CD4-positive, alpha-beta memory T cell (primary cell): Measurements from ENCODE around the gene C10orf120. TPM values are rescaled to one million over a fixed set of nuclear protein-coding genes. Genes with fewer than 3 reads are reported as not detected.

Experiments
- CTCF ChIA-PET: fragments of 350-600 bp; sonication (Branson Sonifier 250); formaldehyde crosslinking; loops from one replicate; lab custom pipeline; 2021; ENCODE audit warnings: inconsistent platforms; ENCODE audit not compliant: partially characterized antibody; lab: Charles Lee
- POLR2A ChIA-PET: fragments of 350-600 bp; sonication (Branson Sonifier 250); formaldehyde crosslinking; loops from one replicate; lab custom pipeline; 2021; ENCODE audit not compliant: partially characterized antibody; lab: Charles Lee
- DNase-seq, 5 donors: peaks; one replicate each; pipeline versions ENCODE4 v3.0.0 to v3.0.0-alpha.2; 2020 to 2022; ENCODE audit warnings: mixed read lengths in 1 of 5
- H3K27ac ChIP-seq: one replicate; pipeline ENCODE4 v1.7.0; 2013; ENCODE audit warnings: low read depth, low read length
- H3K27me3 ChIP-seq: 2 replicates; pipeline ENCODE4 v1.7.0; 2013; ENCODE audit warnings: mild to moderate bottlenecking, low read length, moderate library complexity; ENCODE audit not compliant: insufficient read depth
- H3K36me3 ChIP-seq: 2 replicates; pipeline ENCODE4 v1.7.0; 2013; ENCODE audit warnings: mild to moderate bottlenecking, low read length, moderate library complexity; ENCODE audit not compliant: insufficient read depth
- H3K4me1 ChIP-seq: 2 replicates; pipeline ENCODE4 v1.7.0; 2013; ENCODE audit warnings: mild to moderate bottlenecking, low read length, moderate library complexity; ENCODE audit not compliant: insufficient read depth
- H3K4me3 ChIP-seq, 2 donors: one replicate each; pipeline ENCODE4 v1.7.0; 2013; ENCODE audit warnings: low read length in 2 of 2, mild to moderate bottlenecking in 1 of 2
- H3K9me3 ChIP-seq, 2 donors: one replicate each; pipeline ENCODE4 v1.7.0; 2013; ENCODE audit warnings: low read length in 2 of 2, control low read depth in 1 of 2; ENCODE audit not compliant: control insufficient read depth in 1 of 2
- H3K27ac Mint-ChIP-seq, 7 donors: one replicate each; pipeline ENCODE4 v1.8.0; 2020 to 2021; ENCODE audit warnings: mixed read lengths in 7 of 7, mild to moderate bottlenecking in 6 of 7, inconsistent platforms in 3 of 7, moderate library complexity in 3 of 7
- H3K27me3 Mint-ChIP-seq, 2 donors: one replicate each; pipeline ENCODE4 v1.8.0; 2020 to 2021; ENCODE audit warnings: mixed read lengths in 2 of 2
- H3K36me3 Mint-ChIP-seq, 2 donors: one replicate each; pipeline ENCODE4 v1.8.0; 2020 to 2021; ENCODE audit warnings: mixed read lengths in 2 of 2, inconsistent platforms in 1 of 2, mild to moderate bottlenecking in 1 of 2
- H3K4me1 Mint-ChIP-seq, 4 donors: one replicate each; pipeline ENCODE4 v1.8.0; 2020 to 2021; ENCODE audit warnings: mixed read lengths in 4 of 4, mild to moderate bottlenecking in 1 of 4
- H3K4me3 Mint-ChIP-seq, 8 donors: one replicate each; pipeline ENCODE4 v1.8.0; 2020 to 2021; ENCODE audit warnings: mixed read lengths in 8 of 8, mild to moderate bottlenecking in 7 of 8, moderate library complexity in 6 of 8, inconsistent platforms in 3 of 8
- H3K9me3 Mint-ChIP-seq, 8 donors: one replicate each; pipeline ENCODE4 v1.8.0; 2020 to 2021; ENCODE audit warnings: mixed read lengths in 8 of 8, mild to moderate bottlenecking in 5 of 8, inconsistent platforms in 3 of 8, moderate library complexity in 1 of 8
- intact Hi-C: fragments of 100-400 bp; cut with micrococcal nuclease; formaldehyde crosslinking; loops from one replicate; pipeline ENCODE4 v1.15.1; 2023
- polyA plus RNA-seq, 2 donors: library from polyadenylated mRNA; unstranded; fragments of 300-500 nt; fragmentation: Illumina TruSeq; gene quantifications; one replicate each; pipeline ENCODE4 v1.2.3, GENCODE V29; 2021
- total RNA-seq, 2 experiments: library from RNA; stranded (reverse); gene quantifications; one replicate each; pipeline ENCODE4 v1.2.3, GENCODE V29; 2021

The C10orf120 gene
- total and polyA plus RNA-seq, 4 experiments from 2014 or later = not detected

DNA sequence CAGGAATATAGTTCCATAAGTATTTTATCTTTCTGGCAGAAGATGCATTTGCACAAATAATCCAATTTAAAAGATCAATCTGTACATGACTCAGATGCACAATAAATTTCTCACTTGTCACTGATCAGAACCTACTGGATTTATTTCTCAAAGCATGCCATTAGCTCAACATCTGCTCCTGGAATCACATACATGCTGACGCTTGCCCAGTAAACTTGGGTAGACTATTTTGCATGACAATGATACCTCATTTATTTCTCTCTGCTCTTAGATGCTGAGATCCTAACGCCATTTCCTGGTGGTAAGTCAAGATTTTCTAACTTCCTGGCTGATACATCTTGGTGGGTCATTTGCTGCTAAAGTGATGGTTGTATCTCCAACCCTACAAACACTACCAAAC lies 33.8 kb upstream of the C10orf120 start:
- H3K36me3 ChIP-seq = no peaks in the 10 kb centered on the region
- H3K4me3 ChIP-seq = no peak overlapping the region
- ChIA-PET CTCF (no interaction called here), POLR2A (no interaction called here)
- no peak overlapping the region for H3K27ac ChIP-seq
- H3K36me3 Mint-ChIP-seq = no peaks in the 10 kb centered on the region
- H3K4me3 Mint-ChIP-seq = no peak overlapping the region
- intact Hi-C loops = no loop called here
- no peaks in the 10 kb centered on the region for H3K27me3 ChIP-seq
- H3K27me3 Mint-ChIP-seq = peaks cover 13 to 29% of the 10 kb centered on the region in 2 donors
- H3K9me3 Mint-ChIP-seq = no peaks in the 10 kb centered on the region
- no peaks in the 10 kb centered on the region for H3K4me1 Mint-ChIP-seq
- DNase-seq = no peak
- no peaks in the 10 kb centered on the region for H3K9me3 ChIP-seq
- no peak overlapping the region for H3K27ac Mint-ChIP-seq
- no peaks in the 10 kb centered on the region for H3K4me1 ChIP-seq

DNA sequence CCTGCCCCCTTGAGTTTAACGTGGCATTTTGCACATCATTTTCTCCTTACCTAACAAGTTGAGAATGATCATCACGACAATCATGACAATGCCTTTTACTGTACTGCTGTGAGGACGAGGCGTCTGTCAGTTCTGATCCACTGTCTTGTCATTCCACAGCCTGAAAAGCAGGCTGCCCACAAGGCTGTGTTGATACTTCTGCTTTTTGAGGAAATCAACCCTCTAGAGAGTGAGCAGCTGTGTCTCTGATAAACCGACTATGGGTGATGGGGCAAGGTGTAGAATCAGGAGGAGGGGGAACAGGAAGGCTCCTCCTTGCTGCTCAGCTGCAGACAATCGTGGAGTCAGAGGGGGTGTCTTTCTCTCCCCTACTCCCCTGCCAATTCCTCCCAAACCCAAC lies 30.6 kb upstream of the C10orf120 start:
- no peak overlapping the region for H3K4me3 ChIP-seq
- no peaks in the 10 kb centered on the region for H3K4me1 ChIP-seq
- CTCF ChIA-PET = no interaction called here
- Mint-ChIP-seq H3K9me3 (no peaks in the 10 kb centered on the region), H3K27me3 (peaks cover 16 to 28% of the 10 kb centered on the region in 2 donors), H3K27ac (no peak overlapping the region), H3K4me1 (no peaks in the 10 kb centered on the region), H3K4me3 (no peak overlapping the region), H3K36me3 (no peaks in the 10 kb centered on the region)
- no peaks in the 10 kb centered on the region for H3K9me3 ChIP-seq
- POLR2A ChIA-PET = no interaction called here
- H3K36me3 ChIP-seq = no peaks in the 10 kb centered on the region
- no peak for DNase-seq
- no peaks in the 10 kb centered on the region for H3K27me3 ChIP-seq
- H3K27ac ChIP-seq = no peak overlapping the region
- intact Hi-C loops = no loop called here

DNA sequence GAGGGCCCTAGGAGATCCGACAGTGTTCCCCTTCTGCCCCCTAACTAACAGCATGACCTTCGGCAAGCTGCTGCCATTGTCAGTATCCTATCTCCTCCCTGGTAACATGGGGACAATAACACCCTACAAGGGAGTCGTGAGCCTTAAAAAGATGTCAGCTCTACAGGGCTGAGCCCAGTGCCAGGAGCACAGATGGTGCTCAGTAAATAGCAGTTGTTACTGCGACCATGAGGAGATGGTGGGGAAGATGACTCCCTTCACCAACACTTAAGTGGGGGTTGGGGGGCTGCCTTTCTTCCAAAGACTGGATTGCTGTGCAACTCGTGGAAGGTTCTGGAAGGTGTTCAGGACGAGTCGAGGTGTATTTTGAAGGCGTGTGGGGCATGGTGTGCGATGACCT lies 29.5 kb upstream of the C10orf120 start:
- Histone ChIP-seq H3K4me3 (no peak overlapping the region), H3K27ac (no peak overlapping the region), H3K27me3 (no peaks in the 10 kb centered on the region), H3K9me3 (no peaks in the 10 kb centered on the region), H3K4me1 (no peaks in the 10 kb centered on the region), H3K36me3 (no peaks in the 10 kb centered on the region)
- ChIA-PET CTCF (no interaction called here), POLR2A (no interaction called here)
- Mint-ChIP-seq H3K27me3 (peaks cover 15 to 28% of the 10 kb centered on the region in 2 donors), H3K27ac (no peak overlapping the region), H3K4me3 (no peak overlapping the region), H3K36me3 (no peaks in the 10 kb centered on the region), H3K4me1 (no peaks in the 10 kb centered on the region), H3K9me3 (no peaks in the 10 kb centered on the region)
- intact Hi-C loops = no loop called here
- no peak for DNase-seq

DNA sequence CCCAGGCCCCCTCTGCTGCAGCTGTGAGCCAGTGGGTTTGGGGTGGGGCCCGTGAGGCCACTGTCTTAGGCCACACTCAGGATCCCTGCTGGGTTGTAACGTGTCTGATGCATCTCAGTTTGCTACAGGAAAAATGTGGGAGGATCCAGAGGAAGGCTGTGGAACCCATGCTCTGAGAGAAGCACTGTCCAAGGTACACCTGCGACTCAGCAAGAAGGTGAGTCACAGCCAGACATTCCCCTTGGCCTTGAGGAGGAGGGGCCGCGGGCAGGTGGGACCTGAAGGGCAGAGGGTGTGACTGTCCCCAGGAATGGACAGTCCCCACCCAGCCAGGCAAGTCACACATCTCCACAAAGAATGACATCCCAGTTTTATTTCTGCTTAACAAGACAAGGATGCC lies 27.8 kb upstream of the C10orf120 start:
- Mint-ChIP-seq H3K9me3 (no peaks in the 10 kb centered on the region), H3K27me3 (peaks cover 13 to 24% of the 10 kb centered on the region in 2 donors), H3K4me3 (no peak overlapping the region), H3K4me1 (no peaks in the 10 kb centered on the region), H3K27ac (no peak overlapping the region), H3K36me3 (no peaks in the 10 kb centered on the region)
- CTCF ChIA-PET = no interaction called here
- DNase-seq = no peak
- H3K9me3 ChIP-seq = no peaks in the 10 kb centered on the region
- intact Hi-C loops = no loop called here
- no peak overlapping the region for H3K4me3 ChIP-seq
- H3K4me1 ChIP-seq = no peaks in the 10 kb centered on the region
- H3K27ac ChIP-seq = no peak overlapping the region
- POLR2A ChIA-PET = no interaction called here
- H3K36me3 ChIP-seq = no peaks in the 10 kb centered on the region
- no peaks in the 10 kb centered on the region for H3K27me3 ChIP-seq

DNA sequence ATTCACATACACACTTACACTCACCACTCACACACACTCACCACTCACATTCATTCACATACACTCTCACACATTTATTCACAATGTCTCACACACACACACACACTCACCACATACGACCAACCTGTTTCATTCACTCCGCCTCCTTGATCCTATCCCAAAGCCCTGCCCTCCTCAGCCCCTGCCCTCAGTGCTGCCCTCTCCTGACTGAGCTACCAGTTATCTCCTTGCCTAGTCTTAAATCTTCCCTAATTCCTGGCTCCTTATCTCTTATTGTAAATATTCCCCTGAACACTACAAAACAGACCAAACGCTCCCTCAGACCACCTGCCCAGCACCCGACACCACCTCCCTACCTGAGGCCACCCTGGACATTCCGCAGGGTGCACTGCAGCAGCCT lies 26.1 kb upstream of the C10orf120 start:
- Histone ChIP-seq H3K9me3 (no peaks in the 10 kb centered on the region), H3K27me3 (no peaks in the 10 kb centered on the region), H3K36me3 (no peaks in the 10 kb centered on the region), H3K4me3 (no peak overlapping the region), H3K27ac (no peak overlapping the region), H3K4me1 (no peaks in the 10 kb centered on the region)
- DNase-seq = no peak
- Mint-ChIP-seq H3K36me3 (no peaks in the 10 kb centered on the region), H3K27me3 (peaks cover 10 to 20% of the 10 kb centered on the region in 2 donors), H3K9me3 (no peaks in the 10 kb centered on the region), H3K4me1 (no peaks in the 10 kb centered on the region), H3K4me3 (no peak overlapping the region), H3K27ac (no peak overlapping the region)
- CTCF ChIA-PET = no interaction called here
- intact Hi-C loops = no loop called here
- POLR2A ChIA-PET = no interaction called here

DNA sequence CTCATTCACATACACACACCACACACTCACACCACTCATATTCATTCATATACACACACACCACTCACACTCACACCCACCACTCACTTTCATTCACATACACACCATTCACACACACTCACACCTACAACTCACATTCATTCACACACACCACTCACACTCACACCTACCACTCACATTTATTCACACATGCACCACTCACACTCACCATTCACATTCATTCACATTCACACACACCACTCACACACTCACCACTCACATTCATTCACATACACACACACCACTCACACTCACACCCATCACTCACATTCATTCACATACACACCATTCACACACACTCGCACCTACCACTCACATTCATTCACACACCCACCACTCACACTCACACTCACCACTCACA lies 25.4 kb upstream of the C10orf120 start:
- H3K36me3 ChIP-seq = no peaks in the 10 kb centered on the region
- H3K9me3 ChIP-seq = no peaks in the 10 kb centered on the region
- H3K4me3 ChIP-seq = no peak overlapping the region
- H3K27me3 ChIP-seq = no peaks in the 10 kb centered on the region
- Mint-ChIP-seq H3K27me3 (peaks cover 10 to 15% of the 10 kb centered on the region in 2 donors), H3K36me3 (no peaks in the 10 kb centered on the region), H3K4me3 (no peak overlapping the region), H3K27ac (no peak overlapping the region), H3K4me1 (no peaks in the 10 kb centered on the region), H3K9me3 (no peaks in the 10 kb centered on the region)
- ChIA-PET POLR2A (no interaction called here), CTCF (no interaction called here)
- no peak for DNase-seq
- intact Hi-C loops = no loop called here
- H3K27ac ChIP-seq = no peak overlapping the region
- H3K4me1 ChIP-seq = no peaks in the 10 kb centered on the region

DNA sequence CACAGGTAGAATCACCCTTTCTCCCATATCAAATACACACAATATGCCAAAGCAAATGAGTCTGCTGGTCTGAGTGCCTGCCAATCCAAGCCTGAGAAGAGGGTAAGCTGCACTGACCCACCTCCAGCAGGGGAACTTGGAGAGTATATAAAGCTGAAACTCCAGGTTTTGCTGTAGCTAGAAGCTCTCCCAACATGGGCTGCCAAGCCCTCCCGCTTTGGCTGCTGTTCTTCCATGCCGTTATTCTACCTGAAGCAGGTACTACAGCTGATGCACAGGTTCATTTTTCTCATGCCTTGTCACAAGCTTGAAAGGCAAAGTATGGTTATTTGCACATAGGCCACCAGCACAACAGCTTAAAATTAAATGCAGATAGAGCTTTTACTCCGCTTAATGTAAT lies 21.5 kb upstream of the C10orf120 start:
- Histone ChIP-seq H3K4me1 (no peaks in the 10 kb centered on the region), H3K27ac (no peak overlapping the region), H3K4me3 (no peak overlapping the region), H3K27me3 (peaks cover 5% of the 10 kb centered on the region), H3K9me3 (no peaks in the 10 kb centered on the region), H3K36me3 (no peaks in the 10 kb centered on the region)
- Mint-ChIP-seq H3K4me3 (no peak overlapping the region), H3K9me3 (no peaks in the 10 kb centered on the region), H3K27ac (no peak overlapping the region), H3K4me1 (no peaks in the 10 kb centered on the region), H3K36me3 (no peaks in the 10 kb centered on the region), H3K27me3 (peaks cover 3 to 9% of the 10 kb centered on the region in 2 donors)
- DNase-seq = no peak
- ChIA-PET POLR2A (no interaction called here), CTCF (no interaction called here)
- intact Hi-C loops = no loop called here

DNA sequence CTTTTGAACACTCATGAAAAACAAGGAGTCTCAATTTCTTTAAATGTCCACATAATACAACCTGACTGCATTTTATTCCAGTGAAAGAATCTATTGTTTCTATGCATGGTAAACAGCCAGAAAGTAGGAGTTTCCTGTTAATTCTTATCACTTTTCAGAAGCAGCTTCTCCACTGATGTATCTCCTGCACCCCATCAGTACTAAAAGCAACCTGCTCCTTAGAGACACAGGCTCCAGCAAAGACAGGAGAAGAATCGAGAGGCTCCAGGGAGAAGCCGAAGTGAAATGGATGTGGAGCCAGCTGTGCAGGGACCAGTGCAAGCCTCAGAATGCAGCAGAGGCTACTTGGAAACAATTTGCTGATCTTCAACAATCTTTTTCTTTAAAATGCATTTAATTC lies 16.4 kb upstream of the C10orf120 start:
- POLR2A ChIA-PET = no interaction called here
- Mint-ChIP-seq H3K4me3 (no peak overlapping the region), H3K9me3 (no peaks in the 10 kb centered on the region), H3K36me3 (no peaks in the 10 kb centered on the region), H3K4me1 (no peaks in the 10 kb centered on the region), H3K27ac (no peak overlapping the region), H3K27me3 (peaks cover 1 to 12% of the 10 kb centered on the region in 2 donors)
- Histone ChIP-seq H3K36me3 (no peaks in the 10 kb centered on the region), H3K9me3 (no peaks in the 10 kb centered on the region), H3K4me3 (no peak overlapping the region), H3K27me3 (peaks cover 12% of the 10 kb centered on the region), H3K27ac (no peak overlapping the region), H3K4me1 (no peaks in the 10 kb centered on the region)
- CTCF ChIA-PET = no interaction called here
- intact Hi-C loops = no loop called here
- no peak for DNase-seq
